HG03354 (cell line): Measurements from ENCODE around the gene ZNF431.
"Not testable (repeated sequence)": the region's sequence is repeated elsewhere in the genome, so short reads cannot be mapped to it uniquely, and the experiment has no call there.

Experiments used
- ATAC-seq: cut with Tn5 transposase; IDR thresholded peaks from one replicate; pipeline ENCODE4 v1.9.1; 2021; ENCODE audit warnings: mild to moderate bottlenecking; ENCODE audit not compliant: unreplicated experiment, poor library complexity, severe bottlenecking

Gene ZNF431

GRCh38 chr19:21141787-21142464, at the start of gene ZNF431:
Gene ZNF431, plus strand, starts transcription at chr19:21142040. Its CDS starts 144 bp downstream, at chr19:21142184.
- ATAC-seq = peak; percentile 99

GRCh38 chr19:21092109-21092508, 49.7 kb upstream of the ZNF431 start:
- no peak for ATAC-seq

- ATAC-seq = no peak
Observed at GRCh38 chr19:21094347-21095025, 47.4 kb upstream of the ZNF431 start.

- ATAC-seq = no peak
Observed at GRCh38 chr19:21098291-21098690, 43.5 kb upstream of the ZNF431 start.

GRCh38 chr19:21101521-21102242, 40.2 kb upstream of the ZNF431 start:
- ATAC-seq = no peak

GRCh38 chr19:21109116-21109515, 32.7 kb upstream of the ZNF431 start:
- ATAC-seq = no peak

GRCh38 chr19:21110183-21110582, 31.7 kb upstream of the ZNF431 start:
- no peak for ATAC-seq

GRCh38 chr19:21115430-21115829, 26.4 kb upstream of the ZNF431 start:
- ATAC-seq = no peak

GRCh38 chr19:21117041-21117907, 24.6 kb upstream of the ZNF431 start:
- ATAC-seq = no peak

- no peak for ATAC-seq
Observed at GRCh38 chr19:21126078-21126477, 15.8 kb upstream of the ZNF431 start.

- ATAC-seq = no peak
Observed at GRCh38 chr19:21127001-21127400, 14.8 kb upstream of the ZNF431 start.

GRCh38 chr19:21127898-21128297, 13.9 kb upstream of the ZNF431 start:
- no peak for ATAC-seq

- no peak for ATAC-seq
Observed at GRCh38 chr19:21128901-21129698, 12.7 kb upstream of the ZNF431 start.

- no peak for ATAC-seq
Observed at GRCh38 chr19:21130097-21130775, 11.6 kb upstream of the ZNF431 start.

GRCh38 chr19:21133633-21134032, 8.2 kb upstream of the ZNF431 start:
- no peak for ATAC-seq

GRCh38 chr19:21134934-21135366, 6.9 kb upstream of the ZNF431 start:
- no peak for ATAC-seq

GRCh38 chr19:21135433-21135832, 6.4 kb upstream of the ZNF431 start:
- no peak for ATAC-seq

- no peak for ATAC-seq
Observed at GRCh38 chr19:21138130-21138529, 3.7 kb upstream of the ZNF431 start.

GRCh38 chr19:21141006-21141405, 834 bp upstream of the ZNF431 start:
- not testable (repeated sequence) for ATAC-seq
